ENCODE measurements around the gene ANO9.
"Not testable (repeated sequence)": the region's sequence is repeated elsewhere in the genome, so short reads cannot be mapped to it uniquely, and the experiment has no call there.

DNA sequence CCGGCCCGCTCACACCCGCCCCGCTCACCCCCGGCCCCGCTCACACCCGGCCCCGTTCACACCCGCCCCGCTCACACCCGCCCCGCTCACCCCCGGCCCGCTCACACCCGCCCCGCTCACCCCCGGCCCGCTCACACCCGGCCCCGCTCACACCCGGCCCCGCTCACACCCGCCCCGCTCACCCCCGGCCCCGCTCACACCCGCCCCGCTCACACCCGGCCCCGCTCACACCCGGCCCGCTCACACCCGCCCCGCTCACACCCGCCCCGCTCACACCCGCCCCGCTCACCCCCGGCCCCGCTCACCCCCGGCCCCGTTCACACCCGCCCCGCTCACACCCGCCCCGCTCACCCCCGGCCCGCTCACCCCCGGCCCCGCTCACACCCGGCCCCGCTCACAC, 40.6 kb downstream of the ANO9 start:
- TF ChIP-seq, protein P1, sequence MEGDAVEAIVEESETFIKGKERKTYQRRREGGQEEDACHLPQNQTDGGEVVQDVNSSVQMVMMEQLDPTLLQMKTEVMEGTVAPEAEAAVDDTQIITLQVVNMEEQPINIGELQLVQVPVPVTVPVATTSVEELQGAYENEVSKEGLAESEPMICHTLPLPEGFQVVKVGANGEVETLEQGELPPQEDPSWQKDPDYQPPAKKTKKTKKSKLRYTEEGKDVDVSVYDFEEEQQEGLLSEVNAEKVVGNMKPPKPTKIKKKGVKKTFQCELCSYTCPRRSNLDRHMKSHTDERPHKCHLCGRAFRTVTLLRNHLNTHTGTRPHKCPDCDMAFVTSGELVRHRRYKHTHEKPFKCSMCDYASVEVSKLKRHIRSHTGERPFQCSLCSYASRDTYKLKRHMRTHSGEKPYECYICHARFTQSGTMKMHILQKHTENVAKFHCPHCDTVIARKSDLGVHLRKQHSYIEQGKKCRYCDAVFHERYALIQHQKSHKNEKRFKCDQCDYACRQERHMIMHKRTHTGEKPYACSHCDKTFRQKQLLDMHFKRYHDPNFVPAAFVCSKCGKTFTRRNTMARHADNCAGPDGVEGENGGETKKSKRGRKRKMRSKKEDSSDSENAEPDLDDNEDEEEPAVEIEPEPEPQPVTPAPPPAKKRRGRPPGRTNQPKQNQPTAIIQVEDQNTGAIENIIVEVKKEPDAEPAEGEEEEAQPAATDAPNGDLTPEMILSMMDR (IDR thresholded peaks at IDR 0.05) = not testable (repeated sequence)
- not testable (repeated sequence) for TF ChIP-seq POLR2A (IDR thresholded peaks at IDR 0.05)

All from heart left ventricle (tissue), 13 donors.